GM19240 (cell line): ENCODE results near the gene MACO1.

Experiments
- DNase-seq: peaks from one replicate; pipeline ENCODE4 v3.0.0; 2011; ENCODE audit warnings: low spot score; ENCODE audit not compliant: insufficient read length

Gene MACO1

GRCh38 chr1:25543005-25543424 is 112.3 kb downstream of the MACO1 start:
- no peak for DNase-seq

- DNase-seq, result peak; percentile 76
Observed at GRCh38 chr1:25543425-25544242, 112.9 kb downstream of the MACO1 start, which contains the start of gene LDLRAP1. Gene LDLRAP1, plus strand, starts transcription at chr1:25543606. Its CDS starts 93 bp downstream, at chr1:25543699.

GRCh38 chr1:25544243-25544764 is 113.6 kb downstream of the MACO1 start:
- no peak for DNase-seq

- DNase-seq, result no peak
Observed at GRCh38 chr1:25544819-25545218, 114.1 kb downstream of the MACO1 start.

- no peak for DNase-seq
Observed at GRCh38 chr1:25545767-25546166, 115.1 kb downstream of the MACO1 start.

GRCh38 chr1:25546193-25546592 is 115.5 kb downstream of the MACO1 start:
- DNase-seq, result no peak

- no peak for DNase-seq
Observed at GRCh38 chr1:25548601-25549000, 117.9 kb downstream of the MACO1 start.

GRCh38 chr1:25549273-25550154 is 118.8 kb downstream of the MACO1 start:
- peak; percentile 98 for DNase-seq
